ENCODE data around the gene NOL3.

Gene NOL3

DNA sequence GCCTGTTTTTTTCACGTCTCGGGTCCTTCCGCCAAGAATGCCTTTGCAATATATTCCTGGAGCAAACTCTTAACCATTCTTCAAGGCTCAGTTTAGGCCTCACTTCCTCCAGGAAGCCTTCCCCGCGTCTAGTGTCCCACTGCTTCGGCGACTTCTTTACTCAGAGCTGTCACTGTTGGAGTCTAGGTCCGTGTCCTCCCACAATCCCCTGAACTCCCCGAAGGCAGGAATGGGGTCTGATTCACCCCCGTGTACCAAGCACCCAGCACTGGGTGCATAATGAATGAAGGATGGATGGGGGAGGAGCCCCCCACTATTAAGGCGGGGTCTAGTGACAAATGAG is 12.9 kb downstream of the NOL3 start:
- TF ChIP-seq, protein P1, sequence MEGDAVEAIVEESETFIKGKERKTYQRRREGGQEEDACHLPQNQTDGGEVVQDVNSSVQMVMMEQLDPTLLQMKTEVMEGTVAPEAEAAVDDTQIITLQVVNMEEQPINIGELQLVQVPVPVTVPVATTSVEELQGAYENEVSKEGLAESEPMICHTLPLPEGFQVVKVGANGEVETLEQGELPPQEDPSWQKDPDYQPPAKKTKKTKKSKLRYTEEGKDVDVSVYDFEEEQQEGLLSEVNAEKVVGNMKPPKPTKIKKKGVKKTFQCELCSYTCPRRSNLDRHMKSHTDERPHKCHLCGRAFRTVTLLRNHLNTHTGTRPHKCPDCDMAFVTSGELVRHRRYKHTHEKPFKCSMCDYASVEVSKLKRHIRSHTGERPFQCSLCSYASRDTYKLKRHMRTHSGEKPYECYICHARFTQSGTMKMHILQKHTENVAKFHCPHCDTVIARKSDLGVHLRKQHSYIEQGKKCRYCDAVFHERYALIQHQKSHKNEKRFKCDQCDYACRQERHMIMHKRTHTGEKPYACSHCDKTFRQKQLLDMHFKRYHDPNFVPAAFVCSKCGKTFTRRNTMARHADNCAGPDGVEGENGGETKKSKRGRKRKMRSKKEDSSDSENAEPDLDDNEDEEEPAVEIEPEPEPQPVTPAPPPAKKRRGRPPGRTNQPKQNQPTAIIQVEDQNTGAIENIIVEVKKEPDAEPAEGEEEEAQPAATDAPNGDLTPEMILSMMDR (IDR thresholded peaks at IDR 0.05; ENCODE audit: borderline replicate concordance, control extremely low read depth, extremely low read depth, insufficient read depth, missing control alignments): no peak
- in situ Hi-C loops (cut with MboI; ENCODE audit: low sequenced_read_pairs, unreplicated experiment): no loop called here
- no peak for DNase-seq (ENCODE audit: low spot score)

DNA sequence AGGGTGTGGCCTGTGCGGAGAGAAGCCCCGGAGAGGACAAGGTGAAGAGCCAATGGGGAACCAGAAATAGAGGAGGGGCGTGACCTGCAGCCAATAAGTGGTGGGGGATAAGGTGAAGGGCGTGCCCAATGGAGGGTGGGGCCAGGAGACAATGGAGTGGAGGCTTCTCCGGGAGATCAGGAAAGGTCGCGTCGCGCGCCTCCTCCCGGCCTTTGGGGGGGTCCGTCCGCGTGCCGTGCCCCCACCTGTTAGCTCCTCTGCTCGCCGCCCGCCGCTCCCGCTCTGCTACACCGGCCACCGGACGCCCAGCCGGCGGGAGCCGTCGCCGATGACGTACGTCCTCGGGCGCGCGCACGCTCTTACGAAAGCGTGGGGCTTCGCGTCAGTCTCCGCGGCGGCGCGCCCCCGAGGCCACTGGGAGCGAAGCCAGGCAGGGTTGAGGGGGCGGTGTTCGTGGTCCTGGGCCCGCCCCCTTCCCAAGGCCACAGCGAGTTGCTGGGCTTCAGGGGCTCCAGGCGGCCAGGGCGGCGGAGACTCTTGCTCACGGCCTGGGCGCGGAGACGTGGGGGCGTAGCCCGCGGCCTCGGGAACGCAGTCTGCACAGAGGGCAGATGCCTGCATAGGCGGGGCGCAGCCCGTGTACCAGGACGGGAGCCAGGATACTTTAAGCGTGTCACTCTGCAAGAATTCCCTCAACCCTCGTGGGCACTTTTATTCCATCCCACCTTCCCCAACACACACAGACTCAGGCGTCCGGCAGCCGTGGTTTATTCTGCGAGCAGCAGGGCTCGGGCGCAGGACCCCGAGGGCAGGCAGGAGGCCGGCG is 13.5 kb downstream of the NOL3 start, which contains the start of gene MATCAP1:
MATCAP1 (minus strand) TSS at position 337 of the 826 bp plus-strand sequence. CDS start 3,353 bp downstream, outside the sequence.
- in situ Hi-C loops (cut with MboI; ENCODE audit: low sequenced_read_pairs, unreplicated experiment): no loop called here
- peak; percentile 99 for DNase-seq (ENCODE audit: low spot score)
- TF ChIP-seq, protein P1 (IDR thresholded peaks at IDR 0.05; ENCODE audit: borderline replicate concordance, control extremely low read depth, extremely low read depth, insufficient read depth, missing control alignments): no peak

DNA sequence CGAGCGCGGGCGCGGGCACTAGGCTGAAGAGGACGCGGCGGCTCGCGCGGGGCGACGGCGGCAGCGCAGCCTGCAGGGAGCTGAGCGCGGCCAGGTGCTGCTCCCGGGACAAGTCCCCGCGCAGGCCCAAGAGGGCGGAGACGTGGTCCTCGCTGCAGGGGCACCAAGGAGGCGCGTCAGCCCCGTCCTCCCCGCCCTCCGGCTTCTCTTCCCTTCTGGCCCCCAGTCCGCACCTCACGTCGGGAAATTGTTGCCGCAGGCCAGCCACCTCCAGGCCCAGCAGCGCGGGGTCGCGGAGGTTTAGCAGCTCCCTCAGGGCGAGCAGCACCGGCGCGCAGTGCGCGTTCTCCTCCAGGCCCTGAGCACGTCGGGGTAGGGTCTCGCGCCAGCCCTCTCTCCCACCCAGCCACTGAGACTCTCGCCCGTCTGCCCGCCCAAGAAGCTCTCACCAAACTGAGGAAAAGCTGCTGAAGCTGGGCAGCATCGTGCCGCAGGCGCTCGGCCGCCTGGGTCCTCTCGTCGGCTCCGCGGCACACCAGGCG is 14.2 kb downstream of the NOL3 start:
- in situ Hi-C loops (cut with MboI; ENCODE audit: low sequenced_read_pairs, unreplicated experiment): no loop called here
- TF ChIP-seq, protein P1 (IDR thresholded peaks at IDR 0.05; ENCODE audit: borderline replicate concordance, control extremely low read depth, extremely low read depth, insufficient read depth, missing control alignments): no peak
- no peak for DNase-seq (ENCODE audit: low spot score)

DNA sequence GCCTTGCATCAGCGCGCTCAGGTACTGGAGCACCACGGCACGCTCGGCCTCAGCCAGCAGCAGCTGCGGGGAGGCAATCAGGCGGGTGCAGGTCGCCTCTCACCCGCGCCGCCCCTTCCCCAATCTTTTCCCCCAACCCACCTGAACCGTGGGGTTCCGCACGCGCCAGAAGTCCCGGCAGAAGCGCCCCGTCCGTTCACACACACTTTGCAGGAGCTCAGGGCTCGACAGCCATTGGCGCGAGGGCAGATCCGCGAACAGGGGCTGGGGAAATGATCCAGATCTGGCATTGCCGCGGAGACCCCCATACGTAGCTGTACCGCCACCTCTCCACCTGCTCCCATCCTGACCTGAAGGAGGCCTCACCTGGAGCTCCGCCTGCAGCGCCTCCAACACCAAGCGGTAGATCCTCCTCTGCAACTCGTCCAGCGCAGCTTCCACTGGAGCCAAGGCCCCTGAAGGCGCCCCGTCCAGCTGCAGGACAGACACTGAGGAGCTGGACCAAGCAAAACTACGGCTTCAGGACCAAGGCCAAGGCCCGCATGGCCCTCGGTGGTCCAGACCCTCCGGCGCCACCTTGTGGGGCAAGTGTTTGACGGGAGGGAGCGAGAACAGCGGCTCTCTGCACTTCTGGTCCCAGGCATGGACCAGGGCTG is 14.8 kb downstream of the NOL3 start:
- in situ Hi-C loops (cut with MboI; ENCODE audit: low sequenced_read_pairs, unreplicated experiment): no loop called here
- TF ChIP-seq, protein P1 (IDR thresholded peaks at IDR 0.05; ENCODE audit: borderline replicate concordance, control extremely low read depth, extremely low read depth, insufficient read depth, missing control alignments): peak; percentile 92
- DNase-seq (ENCODE audit: low spot score): peak; percentile 85

DNA sequence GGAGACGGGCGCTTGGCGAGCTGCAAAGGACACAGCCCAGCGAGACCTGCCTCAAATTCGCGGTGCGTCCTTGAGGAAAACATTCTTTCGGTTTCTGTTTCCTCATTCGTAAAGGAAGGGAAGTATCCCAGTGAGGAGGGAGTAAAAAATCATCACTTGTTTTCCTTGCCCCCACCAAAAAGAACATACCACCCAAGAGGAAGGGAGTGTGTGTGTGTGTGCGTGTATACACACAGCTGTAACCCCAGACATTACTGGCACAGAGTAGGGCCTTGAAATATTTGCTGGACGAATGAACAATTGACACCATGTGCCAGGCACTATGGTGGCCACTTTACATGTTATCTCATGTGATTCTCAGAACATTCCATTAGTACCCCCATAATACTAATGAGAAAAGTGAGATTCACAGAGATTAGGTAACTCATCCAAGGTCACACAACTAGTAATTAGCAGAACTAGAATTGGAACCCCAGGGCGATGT is 15.4 kb downstream of the NOL3 start:
- DNase-seq (ENCODE audit: low spot score): no peak
- in situ Hi-C loops (cut with MboI; ENCODE audit: low sequenced_read_pairs, unreplicated experiment): no loop called here
- TF ChIP-seq, protein P1 (IDR thresholded peaks at IDR 0.05; ENCODE audit: borderline replicate concordance, control extremely low read depth, extremely low read depth, insufficient read depth, missing control alignments): no peak

DNA sequence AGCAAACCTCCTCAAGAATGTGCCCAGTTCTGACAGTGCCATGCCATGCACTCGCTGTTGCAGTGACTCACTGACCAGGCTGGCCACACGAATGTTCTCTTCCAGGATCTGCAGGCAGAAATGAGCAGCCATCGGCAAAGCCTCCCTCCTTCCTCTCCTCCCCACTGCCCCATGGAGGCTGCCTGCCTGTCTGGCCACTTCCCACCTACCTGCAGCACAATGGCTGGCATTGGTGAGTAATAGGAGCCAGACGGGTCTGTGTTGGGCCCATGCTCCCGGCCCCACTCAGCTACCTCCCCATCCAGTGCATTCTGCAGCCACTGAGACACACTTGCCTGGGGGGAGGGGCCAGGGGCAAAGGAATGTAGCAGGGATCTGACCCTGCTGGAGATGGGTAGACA is 16.2 kb downstream of the NOL3 start:
- TF ChIP-seq, protein P1 (IDR thresholded peaks at IDR 0.05; ENCODE audit: borderline replicate concordance, control extremely low read depth, extremely low read depth, insufficient read depth, missing control alignments): no peak
- in situ Hi-C loops (cut with MboI; ENCODE audit: low sequenced_read_pairs, unreplicated experiment): no loop called here
- DNase-seq (ENCODE audit: low spot score): no peak
